Suprapubic skin (tissue), 4 donors: ENCODE data around the gene ASCC2. TPM values are rescaled to one million over a fixed set of nuclear protein-coding genes. Genes with fewer than 3 reads are reported as not detected.
"Not testable (repeated sequence)": the region's sequence is repeated elsewhere in the genome, so short reads cannot be mapped to it uniquely, and the experiment has no call there.

Experiments used
- DNase-seq, 2 donors: peaks; one replicate each; pipeline ENCODE4 v3.0.0-alpha.2; 2019; ENCODE audit warnings: low spot score in 2 of 2
- H3K27ac ChIP-seq: fragments of 200-600 bp; sonication (generic); one replicate; pipeline ENCODE4 v1.5.1; 2019
- H3K27me3 ChIP-seq: fragments of 200-600 bp; sonication (generic); one replicate; pipeline ENCODE4 v1.5.1; 2019
- H3K36me3 ChIP-seq: fragments of 200-600 bp; sonication (generic); one replicate; pipeline ENCODE4 v1.5.1; 2019
- H3K4me1 ChIP-seq: fragments of 200-600 bp; sonication (generic); one replicate; pipeline ENCODE4 v1.5.1; 2019
- H3K4me3 ChIP-seq: fragments of 200-600 bp; sonication (generic); one replicate; pipeline ENCODE4 v1.5.1; 2019; ENCODE audit warnings: mild to moderate bottlenecking
- H3K9me3 ChIP-seq: fragments of 200-600 bp; sonication (generic); one replicate; pipeline ENCODE4 v1.5.1; 2019
- EP300 ChIP-seq: sonication (generic); formaldehyde crosslinking; IDR thresholded peaks from one replicate; pipeline ENCODE4 v1.6.1; 2017; ENCODE audit warnings: antibody characterized with exemption
- POLR2A ChIP-seq, 2 donors: fragments of 450-650 bp; IDR thresholded peaks; one replicate each; pipeline ENCODE4 v1.6.1; 2017; ENCODE audit warnings: antibody characterized with exemption in 2 of 2, mild to moderate bottlenecking in 2 of 2, moderate library complexity in 2 of 2
- POLR2AphosphoS5 ChIP-seq, 3 donors: sonication (generic); formaldehyde crosslinking; IDR thresholded peaks; one replicate each; pipeline ENCODE4 v1.6.1; 2017; ENCODE audit warnings: antibody characterized with exemption in 3 of 3
- WGBS: methylation state at CpG from one replicate; pipeline ENCODE4 v1.1.5; 2018; 5-methylcytosine and 5-hydroxymethylcytosine counted together
- total RNA-seq, 4 donors: library from RNA; depleted of rRNA; stranded (reverse); fragments of >200 nt; gene quantifications; one replicate each; pipeline ENCODE4 v1.1.0, GENCODE V29; 2016
- TF ChIP-seq, protein P1 (sequence below), 2 donors: fragments of 200-600 bp in 1 of 2; fragments of 450-650 bp in 1 of 2; sonication (generic) in 1 of 2; IDR thresholded peaks; one replicate each; pipeline ENCODE4 v1.5.1; 2016 to 2019; ENCODE audit warnings: antibody characterized with exemption in 2 of 2, mild to moderate bottlenecking in 1 of 2, moderate library complexity in 1 of 2

Gene ASCC2
- total RNA-seq, 4 donors from 2014 or later: 35.6 to 57.3 (median 43.2) TPM

DNA sequence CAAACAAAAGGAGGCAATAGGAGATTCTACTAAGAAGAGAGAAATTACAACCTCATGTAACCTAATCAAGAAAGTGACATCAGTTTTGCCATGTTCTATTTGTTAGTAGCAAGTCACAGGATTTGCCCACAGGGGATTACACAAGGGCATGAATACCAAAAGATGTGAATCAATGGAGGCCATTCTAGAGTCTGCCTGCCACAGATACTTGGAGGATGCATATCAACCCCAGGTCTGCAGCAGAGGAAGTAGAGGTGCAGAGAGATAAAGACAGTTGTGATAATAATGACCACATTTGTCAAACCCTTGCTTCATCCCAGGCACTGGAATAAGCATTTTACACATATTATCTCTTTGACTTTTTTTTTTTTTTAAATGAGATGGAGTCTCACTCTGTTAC, 2.4 kb upstream of the ASCC2 start:
- Histone ChIP-seq H3K4me1 (peaks cover 39% of the 10 kb centered on the region), H3K4me3 (no peak overlapping the region), H3K27me3 (no peaks in the 10 kb centered on the region), H3K36me3 (no peaks in the 10 kb centered on the region), H3K27ac (no peak overlapping the region), H3K9me3 (no peaks in the 10 kb centered on the region)
- no peak for DNase-seq
- TF ChIP-seq POLR2AphosphoS5 (IDR thresholded peaks at IDR 0.05) (no peak), POLR2A (IDR thresholded peaks at IDR 0.05) (no peak), EP300 (no peak)
- TF ChIP-seq, protein P1, sequence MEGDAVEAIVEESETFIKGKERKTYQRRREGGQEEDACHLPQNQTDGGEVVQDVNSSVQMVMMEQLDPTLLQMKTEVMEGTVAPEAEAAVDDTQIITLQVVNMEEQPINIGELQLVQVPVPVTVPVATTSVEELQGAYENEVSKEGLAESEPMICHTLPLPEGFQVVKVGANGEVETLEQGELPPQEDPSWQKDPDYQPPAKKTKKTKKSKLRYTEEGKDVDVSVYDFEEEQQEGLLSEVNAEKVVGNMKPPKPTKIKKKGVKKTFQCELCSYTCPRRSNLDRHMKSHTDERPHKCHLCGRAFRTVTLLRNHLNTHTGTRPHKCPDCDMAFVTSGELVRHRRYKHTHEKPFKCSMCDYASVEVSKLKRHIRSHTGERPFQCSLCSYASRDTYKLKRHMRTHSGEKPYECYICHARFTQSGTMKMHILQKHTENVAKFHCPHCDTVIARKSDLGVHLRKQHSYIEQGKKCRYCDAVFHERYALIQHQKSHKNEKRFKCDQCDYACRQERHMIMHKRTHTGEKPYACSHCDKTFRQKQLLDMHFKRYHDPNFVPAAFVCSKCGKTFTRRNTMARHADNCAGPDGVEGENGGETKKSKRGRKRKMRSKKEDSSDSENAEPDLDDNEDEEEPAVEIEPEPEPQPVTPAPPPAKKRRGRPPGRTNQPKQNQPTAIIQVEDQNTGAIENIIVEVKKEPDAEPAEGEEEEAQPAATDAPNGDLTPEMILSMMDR (IDR thresholded peaks at IDR 0.05): no peak

DNA sequence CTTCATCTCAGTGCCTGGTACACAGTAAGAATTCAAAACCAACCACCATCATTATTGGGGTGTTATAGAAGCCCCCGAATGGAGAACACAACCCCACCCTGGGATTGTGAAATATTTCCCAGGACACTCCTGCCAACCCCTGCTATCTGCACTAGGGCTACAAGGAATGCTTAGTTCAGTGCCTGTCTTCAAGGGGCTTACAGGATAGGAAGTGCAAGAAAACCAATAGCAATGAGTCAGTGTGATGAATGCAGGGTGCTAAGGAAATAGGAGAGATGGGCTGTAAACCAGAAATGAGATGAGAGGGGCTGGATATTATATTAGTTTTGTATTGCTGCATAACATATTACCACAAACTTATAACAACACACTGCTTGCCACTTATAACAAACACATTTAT, 965 bp upstream of the ASCC2 start:
- TF ChIP-seq EP300 (no peak), POLR2A (IDR thresholded peaks at IDR 0.05) (no peak), POLR2AphosphoS5 (IDR thresholded peaks at IDR 0.05) (no peak)
- TF ChIP-seq, protein P1 (IDR thresholded peaks at IDR 0.05): no peak
- Histone ChIP-seq H3K9me3 (no peaks in the 10 kb centered on the region), H3K27me3 (no peaks in the 10 kb centered on the region), H3K27ac (no peak overlapping the region), H3K4me3 (no peak overlapping the region), H3K36me3 (peaks cover 2% of the 10 kb centered on the region), H3K4me1 (peaks cover 49% of the 10 kb centered on the region)
- DNase-seq: no peak
- 57% methylated on average over 1 of the region's 1 CpG for WGBS

DNA sequence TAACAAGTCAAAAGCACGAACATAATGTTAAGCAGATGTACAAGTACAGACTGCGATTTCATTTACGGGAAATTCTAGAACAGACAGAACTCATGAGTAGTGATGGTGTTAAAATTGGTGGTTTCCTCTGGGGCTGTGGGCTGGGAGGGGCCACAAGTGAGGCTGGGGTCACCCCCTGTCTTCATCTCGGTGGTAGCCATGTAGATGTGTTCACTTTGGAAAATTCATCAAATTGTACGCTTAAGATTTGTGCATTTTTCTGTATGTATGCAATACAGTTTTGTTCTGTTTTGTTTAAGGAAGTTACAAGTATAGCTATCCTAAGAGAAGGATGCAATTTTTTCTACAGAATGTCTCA, 504 bp upstream of the ASCC2 start:
- peaks cover 49% of the 10 kb centered on the region for H3K4me1 ChIP-seq
- no peaks in the 10 kb centered on the region for H3K27me3 ChIP-seq
- no peak for DNase-seq
- peak overlapping the region; percentile 73 for H3K27ac ChIP-seq
- TF ChIP-seq EP300 (no peak), POLR2A (IDR thresholded peaks at IDR 0.05) (no peak), POLR2AphosphoS5 (IDR thresholded peaks at IDR 0.05) (no peak)
- TF ChIP-seq, protein P1 (IDR thresholded peaks at IDR 0.05): no peak
- peaks cover 7% of the 10 kb centered on the region for H3K36me3 ChIP-seq
- H3K4me3 ChIP-seq: peak overlapping the region; percentile 73
- 18% methylated on average over 5 of the region's 5 CpGs for WGBS
- H3K9me3 ChIP-seq: no peaks in the 10 kb centered on the region

DNA sequence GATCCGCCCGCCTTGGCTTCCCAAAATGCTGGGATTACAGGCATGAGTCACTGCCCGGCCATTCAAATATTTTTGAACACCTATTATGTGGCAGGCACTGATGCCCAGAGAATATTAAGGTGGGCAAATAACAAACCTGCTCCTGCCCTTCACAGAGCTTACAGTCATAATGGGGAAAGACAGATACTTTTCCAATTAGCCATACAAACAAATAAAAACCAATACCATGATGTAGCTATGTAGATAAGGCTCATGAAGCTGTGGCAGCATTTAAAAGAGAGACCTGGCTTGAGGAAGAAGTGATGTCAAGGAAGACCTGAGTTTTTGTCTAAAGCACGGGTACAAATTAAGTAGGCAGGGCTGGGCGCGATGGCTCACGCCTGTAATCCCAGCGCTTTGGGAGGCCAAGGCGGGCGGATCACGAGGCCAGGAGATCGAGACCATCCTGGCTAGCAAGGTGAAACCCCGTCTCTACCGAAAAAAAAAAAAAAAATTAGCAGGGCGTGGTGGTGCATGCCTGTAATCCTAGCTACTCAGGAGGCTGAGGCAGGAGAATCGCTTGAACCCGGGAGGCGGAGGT, 1.2 kb downstream of the ASCC2 start:
- peak overlapping the region; percentile 73 for H3K4me3 ChIP-seq
- not testable (repeated sequence) for H3K27me3 ChIP-seq, H3K27ac ChIP-seq, DNase-seq, H3K9me3 ChIP-seq
- peaks cover 20% of the 10 kb centered on the region for H3K36me3 ChIP-seq
- peaks cover 39% of the 10 kb centered on the region for H3K4me1 ChIP-seq
- 93% methylated on average over 18 of the region's 18 CpGs for WGBS

DNA sequence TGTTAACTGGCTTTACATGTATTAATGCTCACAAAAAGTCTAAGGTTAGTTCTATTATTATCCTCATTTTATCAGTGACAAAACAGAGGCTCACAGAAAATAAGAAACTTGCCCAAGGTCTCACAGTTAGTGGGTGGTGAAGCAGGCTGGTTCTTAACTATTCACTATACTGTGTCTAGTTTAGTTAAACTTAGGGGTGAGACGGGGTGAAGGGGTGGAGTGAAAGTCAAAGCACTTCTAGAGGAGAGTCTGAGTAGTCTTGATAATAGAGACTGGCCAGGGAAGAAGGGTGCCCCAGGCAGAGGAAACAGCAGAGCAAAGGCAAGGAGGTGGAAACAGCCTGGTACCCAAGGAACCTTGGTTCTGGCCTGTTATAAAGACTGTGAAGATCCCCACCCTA, 4.0 kb downstream of the ASCC2 start:
- H3K4me3 ChIP-seq: no peak overlapping the region
- H3K36me3 ChIP-seq: peaks cover 48% of the 10 kb centered on the region
- H3K27ac ChIP-seq: no peak overlapping the region
- DNase-seq: no peak
- no peaks in the 10 kb centered on the region for H3K9me3 ChIP-seq
- H3K4me1 ChIP-seq: peaks cover 37% of the 10 kb centered on the region
- H3K27me3 ChIP-seq: no peaks in the 10 kb centered on the region
- TF ChIP-seq POLR2AphosphoS5 (IDR thresholded peaks at IDR 0.05) (no peak), POLR2A (IDR thresholded peaks at IDR 0.05) (no peak), EP300 (no peak)
- TF ChIP-seq, protein P1 (IDR thresholded peaks at IDR 0.05): no peak
- WGBS: 78% methylated on average over 1 of the region's 1 CpG

DNA sequence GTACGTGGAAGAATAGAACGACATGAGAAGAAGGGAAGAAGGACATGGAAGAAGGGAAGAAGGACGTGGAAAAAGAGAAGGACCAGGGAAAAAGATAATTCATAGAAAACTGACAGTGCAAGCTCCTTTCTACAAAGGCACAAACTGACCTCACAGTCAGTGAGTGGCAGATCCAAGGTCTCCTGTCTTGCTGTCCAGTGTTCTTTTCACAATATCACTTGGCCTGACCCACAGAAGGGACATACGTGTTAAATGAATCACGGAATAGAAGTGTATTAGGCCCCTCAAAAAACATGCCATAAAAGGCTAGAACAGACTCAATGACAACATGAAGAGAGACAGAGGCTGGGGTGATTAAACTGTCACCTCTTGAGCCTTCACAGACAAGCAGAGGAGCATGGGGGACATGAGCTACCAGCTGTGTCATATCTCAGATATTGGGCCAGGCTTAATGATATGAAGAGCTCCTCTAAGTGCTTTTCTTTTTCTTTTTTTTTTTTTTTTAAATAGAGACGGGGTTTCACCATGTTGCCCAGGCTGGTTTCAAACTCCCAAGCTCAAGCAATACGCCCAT, 4.6 kb downstream of the ASCC2 start:
- TF ChIP-seq, protein P1 (IDR thresholded peaks at IDR 0.05): no peak
- TF ChIP-seq POLR2A (IDR thresholded peaks at IDR 0.05) (no peak), EP300 (no peak), POLR2AphosphoS5 (IDR thresholded peaks at IDR 0.05) (no peak)
- Histone ChIP-seq H3K9me3 (no peaks in the 10 kb centered on the region), H3K4me3 (no peak overlapping the region), H3K27ac (no peak overlapping the region), H3K27me3 (no peaks in the 10 kb centered on the region), H3K36me3 (peaks cover 52% of the 10 kb centered on the region), H3K4me1 (peaks cover 32% of the 10 kb centered on the region)
- 91% methylated on average over 6 of the region's 7 CpGs for WGBS
- no peak for DNase-seq
